ENCODE results near the gene CCR3. TPM values are rescaled to one million over a fixed set of nuclear protein-coding genes. Genes with fewer than 3 reads are reported as not detected.

Gene CCR3
- polyA plus RNA-seq, 1 donor, result not detected

DNA sequence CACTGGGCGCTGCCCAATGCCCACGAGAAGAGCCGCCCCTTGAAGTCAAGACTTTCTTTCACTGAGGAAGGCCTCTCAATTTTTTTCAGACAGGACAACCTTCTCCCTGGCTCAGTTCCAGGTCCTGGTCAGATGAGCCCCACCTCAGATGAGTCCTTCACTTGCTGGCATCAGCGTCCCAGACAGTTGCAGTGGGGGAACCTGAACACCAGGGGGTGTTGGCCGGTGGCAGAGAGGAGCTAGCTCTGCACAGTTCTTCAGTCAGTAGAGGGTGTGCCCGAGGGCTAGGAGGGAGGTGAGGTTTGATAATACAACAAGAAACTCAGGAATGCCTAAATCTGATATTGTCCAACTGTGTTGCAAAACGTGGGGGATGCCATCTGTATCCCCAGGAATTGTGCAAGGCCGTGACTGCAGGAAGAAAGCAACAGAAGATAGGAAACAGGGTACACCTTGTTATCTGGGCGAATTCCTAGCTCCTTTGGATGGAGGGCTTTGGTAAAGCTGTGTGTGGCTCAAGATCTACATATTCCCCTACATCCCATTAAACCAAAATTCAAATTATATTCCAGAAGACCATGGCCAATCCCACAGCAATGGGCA lies 34.3 kb downstream of the CCR3 start:
- DNase-seq, result no peak

DNA sequence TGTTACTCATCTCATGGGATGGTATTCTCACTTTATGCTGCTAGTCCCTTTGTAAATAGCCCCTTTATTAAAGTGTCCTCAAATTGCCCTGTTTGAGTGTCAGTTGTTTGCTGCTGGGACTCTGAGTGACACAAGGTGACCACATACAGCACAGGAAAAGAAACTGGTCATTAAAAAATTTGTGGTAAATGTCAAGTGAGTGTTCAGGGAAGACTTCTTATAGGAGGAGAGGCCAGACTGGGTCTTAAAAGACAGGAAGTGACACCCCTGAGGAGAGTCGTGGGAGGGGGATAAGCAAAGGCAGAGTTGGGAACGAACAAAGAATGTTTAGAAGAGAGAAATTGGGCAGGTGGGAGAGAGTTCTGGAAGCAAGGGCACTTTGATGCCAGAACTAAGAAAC lies 35.2 kb downstream of the CCR3 start:
- no peak for DNase-seq

DNA sequence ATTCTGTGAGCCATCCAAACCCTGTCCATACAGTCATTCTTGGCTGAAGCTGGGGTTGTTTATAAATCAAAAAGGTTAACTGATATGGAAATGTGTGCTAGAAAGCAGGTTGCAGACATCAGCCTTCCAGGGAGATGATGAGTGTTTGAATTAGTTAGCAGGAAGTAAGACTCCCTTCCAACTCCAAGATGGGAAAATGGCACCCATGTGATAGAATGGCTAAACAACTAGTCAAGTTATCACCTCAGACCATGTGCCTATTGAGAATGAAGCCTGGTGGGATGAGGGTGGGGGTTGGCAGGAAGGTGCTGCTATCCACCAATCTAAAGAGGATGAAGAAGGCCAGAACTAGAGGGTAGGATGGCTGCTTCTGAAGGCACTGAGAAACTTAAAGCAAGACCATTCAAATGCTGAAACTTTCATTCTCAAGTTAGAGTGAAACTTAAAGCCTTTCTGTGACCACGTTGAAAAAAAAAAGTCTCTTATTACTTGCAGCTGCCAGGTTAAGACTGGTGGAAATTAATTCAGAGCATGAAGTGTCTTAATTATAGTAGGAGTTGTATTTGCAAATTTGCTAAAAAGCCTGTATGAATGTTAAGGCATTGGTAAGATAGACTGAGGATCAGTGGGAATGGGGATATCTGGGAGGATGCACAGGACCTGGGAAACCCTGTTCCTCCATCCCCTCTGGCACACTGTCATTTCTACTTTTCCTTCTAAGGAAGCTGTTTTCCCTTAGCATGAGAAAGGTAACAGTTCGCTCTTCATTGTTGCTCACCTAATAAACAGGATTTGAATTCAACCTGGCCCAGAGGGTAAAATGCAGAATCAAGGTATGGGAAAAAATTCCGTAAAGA lies 36.8 kb downstream of the CCR3 start:
- no peak for DNase-seq

DNA sequence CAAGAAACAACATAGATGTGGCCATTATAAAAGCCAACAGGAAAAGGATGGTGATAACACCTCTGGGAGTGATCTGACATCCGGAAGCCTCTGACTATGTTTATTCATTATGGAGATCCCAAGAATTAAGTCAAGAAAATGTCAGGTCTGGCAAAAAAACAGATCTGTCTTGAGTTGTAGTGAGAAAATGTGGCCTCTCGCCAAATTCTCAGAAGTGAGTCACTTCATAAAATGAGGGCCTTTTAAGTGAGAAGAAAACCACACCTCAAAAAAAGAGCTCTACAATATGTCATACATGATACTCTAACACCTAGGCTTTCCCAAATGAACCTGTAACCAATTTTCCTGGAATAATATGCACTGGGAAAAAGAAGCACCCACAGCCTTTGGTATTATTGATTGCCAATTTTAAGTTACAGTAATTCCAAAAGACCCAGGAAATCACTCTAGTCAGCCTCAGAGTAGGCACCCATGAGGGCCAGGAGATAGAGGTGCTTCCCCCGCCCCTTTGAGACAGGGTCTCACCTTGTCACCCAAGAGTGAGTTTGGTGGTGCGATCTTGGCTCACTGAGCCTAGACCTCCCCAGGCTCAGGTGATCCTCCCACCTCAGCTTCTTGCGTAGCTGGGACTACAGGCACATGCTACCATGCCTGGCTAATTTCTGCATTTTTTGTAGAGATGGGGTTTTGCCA lies 38.0 kb downstream of the CCR3 start:
- DNase-seq, result no peak

DNA sequence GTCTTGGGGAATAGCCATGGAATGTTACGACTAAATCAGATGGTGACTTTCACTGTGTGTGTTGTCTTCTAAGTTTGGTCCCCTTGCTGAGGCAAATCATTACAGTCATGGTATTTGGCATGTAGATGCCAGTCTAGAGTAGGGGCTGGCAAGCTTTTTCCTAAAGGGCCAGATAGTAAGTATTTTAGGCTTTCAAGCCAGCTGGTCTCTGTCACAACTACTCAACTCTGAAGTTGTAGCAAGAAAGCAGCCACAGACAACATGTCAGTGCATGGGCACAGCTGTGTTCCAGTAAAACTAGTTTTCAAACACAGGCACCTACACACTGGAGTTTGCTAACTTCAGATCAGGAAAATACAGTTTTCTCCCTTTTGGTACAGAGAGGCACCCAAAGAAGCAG lies 39.3 kb downstream of the CCR3 start:
- DNase-seq, result no peak

DNA sequence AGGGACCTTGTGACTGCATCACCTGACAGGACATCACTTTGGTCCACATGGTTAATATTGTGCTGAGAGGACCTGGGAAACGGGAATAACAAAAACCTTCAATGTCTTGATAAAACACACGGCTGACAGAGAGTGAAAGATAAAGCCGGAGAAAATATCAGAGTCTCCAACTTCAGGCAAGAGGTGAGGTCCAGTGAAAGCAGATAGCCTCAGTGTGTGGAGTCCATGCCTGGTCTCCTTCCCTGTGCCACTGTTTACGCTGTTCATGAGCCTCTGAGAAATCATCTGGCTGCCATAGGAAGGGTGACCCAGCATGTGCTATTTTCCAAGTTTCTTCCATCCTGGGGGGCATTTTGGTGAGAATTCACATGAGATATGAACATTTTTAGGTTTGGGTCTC lies 39.8 kb downstream of the CCR3 start:
- DNase-seq, result no peak

DNA sequence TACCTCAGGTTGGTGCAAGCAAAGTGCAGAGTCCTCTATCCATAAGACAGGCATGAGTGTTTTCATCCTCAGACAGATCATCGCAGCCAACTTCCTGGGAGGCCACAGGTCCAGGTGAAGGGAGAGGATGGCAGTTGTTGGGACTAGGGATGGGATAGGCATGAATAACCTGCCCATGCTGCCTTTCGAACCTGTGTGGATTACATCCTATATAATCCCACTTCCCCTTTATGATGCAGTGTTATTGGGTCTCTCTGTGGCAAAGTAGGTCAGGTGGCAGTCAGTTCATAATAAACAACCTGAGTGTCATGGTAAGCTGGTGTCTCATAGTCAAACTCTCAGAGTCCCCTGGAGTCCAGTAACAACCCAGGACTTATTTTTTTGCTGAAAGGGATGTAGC lies 40.4 kb downstream of the CCR3 start:
- DNase-seq, result no peak

DNA sequence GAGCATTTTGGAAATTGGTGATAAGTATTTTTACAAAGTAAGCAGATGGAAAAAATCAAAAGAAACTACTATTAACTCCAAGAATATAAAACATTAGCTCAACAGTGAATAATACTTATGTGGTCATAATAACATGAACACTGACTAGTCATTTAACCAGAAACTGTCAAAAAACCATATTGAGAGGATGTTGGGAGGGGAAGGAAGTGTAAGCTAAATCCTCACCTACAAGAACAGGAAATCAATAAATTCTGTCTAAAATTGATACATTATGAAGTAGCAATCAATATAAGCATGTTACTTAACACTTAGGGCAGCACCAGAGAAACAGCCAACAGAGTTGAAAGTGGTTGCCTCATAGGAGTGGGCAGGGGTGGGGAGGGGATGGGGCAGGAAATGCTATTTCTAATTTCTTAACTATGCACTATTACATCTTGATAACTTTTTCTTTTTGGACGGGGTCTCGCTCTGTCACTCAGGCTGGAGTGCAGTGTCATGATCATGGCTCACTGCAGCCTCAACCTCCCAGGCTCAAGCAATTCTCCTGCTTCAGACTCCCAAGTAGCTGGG lies 41.7 kb downstream of the CCR3 start:
- no peak for DNase-seq

DNA sequence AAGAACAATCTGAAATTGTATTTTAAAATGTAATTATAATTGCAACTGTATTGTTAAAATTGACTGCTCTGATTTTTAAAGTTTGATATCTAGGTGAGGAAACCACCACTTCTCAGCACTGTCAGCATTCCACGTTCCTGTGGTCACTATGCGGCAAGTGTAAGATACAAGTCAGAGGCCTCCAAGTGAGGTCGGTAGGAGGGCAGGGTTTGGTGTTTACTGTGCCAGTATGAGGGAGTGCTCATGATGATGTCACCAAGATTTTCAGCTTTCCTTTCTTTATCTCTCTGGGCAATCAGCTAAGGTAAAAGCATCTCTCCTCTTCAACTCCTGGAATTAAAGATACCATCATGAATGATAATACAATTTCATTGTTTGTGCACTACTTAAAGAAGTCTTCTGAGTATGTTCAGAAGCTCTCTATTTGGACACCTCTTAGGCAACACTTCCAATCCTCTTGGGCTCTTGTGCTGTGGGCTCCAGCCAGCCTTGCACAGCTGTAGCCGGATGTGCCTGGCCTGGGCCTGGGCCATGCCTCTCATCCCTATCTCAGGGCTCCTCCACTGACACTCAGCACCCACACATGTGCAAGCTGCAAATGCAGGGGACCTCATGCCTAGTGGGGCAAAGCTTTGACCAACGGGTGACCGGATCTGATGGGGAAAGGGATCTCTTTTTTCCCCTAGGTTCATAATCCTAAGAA lies 42.9 kb downstream of the CCR3 start:
- DNase-seq, result no peak

DNA sequence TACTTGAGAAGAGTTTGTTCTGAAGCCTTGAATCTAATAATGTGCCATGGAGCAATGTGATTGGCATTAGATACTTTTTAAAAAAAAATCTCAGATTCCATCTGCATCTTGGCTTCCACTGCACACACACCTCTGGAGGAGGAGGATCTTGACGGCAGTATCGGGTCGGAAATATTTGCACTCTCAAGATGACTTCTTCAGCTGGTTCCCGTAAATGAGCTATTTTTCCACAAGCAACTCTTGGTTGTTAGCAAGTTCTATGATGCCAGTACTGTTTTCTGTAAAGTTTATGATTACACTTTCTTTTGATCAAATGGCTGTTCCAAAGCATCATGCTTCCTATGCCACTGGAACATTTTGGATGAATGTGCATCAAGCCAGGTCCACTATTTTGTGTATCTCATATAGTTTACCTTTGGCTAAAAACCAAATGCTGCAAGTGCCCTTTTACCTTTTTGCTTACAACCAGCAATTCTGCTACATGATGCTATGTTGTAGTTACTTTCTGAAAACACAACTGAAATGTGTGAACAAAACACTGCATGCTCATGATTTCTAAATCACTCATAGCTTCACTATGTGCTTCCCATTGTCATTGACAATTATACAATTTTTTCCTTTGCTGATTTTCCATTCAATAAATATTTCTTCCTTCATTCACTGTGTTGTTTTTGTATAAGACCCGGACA lies 43.8 kb downstream of the CCR3 start:
- no peak for DNase-seq

DNA sequence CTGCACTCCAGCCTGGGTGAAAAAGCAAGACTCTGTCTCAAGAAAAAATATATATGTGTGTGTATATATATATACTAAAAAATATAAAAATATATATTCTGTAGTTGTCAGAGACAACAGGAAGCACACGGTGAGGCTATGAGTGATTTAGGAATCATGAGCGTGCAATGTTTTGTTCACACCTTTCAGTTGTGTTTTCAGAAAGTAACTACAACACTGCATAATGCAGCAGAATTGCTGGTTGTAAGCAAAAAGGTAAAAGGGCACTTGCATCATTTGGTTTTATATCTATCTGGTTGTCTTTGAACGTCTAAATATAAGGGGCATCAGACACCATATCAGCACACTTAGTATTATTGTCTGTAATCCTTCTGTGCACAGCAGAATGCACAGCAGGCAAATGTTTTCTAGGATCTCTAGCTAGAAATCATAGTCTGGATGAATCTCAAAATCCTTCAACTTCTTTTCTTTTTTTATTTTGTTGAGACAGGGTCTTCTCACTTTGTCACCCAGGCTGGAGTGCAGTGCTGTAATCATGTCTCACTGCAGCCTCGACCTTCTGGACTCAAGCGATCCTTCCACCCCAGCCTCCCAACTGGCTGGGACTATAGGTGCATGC lies 44.8 kb downstream of the CCR3 start:
- DNase-seq, result no peak

DNA sequence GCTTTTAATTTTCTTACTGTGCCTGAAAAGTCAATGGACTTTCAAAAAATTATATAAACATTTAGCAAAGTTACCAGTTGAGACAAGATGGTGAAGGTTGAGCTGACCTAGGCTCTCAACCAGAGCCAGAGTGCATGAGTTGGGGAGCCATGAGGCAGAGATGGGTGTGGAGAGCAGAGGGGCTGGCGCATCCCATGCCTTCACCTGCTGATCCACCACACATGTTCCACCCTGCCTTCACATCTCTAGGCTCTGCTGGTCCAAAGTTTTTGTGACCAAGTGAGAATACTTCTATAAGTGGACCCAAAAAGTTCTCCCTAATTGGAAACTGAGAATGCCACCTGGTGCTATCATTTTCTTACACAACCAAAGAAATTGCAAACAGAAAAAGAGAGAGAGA lies 47.3 kb downstream of the CCR3 start:
- DNase-seq, result no peak

DNA sequence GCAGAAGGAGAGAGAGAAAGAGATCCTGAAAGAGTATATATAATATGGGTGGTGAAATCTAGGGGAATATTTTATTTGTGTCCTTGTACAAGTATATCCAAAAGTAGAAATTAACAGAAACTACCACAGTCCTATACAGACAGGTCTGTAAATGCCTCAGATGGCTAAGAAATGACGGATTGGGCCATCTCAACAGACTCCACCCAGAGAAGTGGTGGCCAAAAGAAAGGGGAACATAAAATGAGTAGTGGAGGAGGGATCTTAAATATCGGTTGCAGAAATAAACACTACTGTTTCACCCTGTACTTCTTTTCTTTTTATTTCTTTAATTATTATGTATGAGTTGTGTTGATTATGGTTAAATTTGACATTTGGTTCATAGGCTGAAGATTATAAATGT lies 47.7 kb downstream of the CCR3 start:
- DNase-seq, result no peak

DNA sequence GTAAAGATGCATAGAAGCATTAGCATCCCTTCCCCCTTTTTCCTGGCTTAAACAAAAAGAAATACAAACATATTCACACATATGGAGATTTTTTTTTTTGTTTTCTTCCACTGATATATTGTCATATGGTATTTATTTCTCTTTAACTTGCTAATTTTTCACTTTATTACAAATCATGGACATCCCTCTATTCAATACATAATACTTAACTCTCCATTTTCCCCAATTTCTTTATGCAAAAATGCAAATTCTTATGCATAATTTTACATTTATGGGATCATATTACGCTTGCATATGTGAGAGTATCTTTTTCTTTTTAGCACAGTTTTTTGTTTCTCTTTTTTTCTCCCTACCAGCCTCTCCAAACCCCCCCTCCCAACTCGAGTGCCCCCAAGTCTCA lies 48.8 kb downstream of the CCR3 start:
- DNase-seq, result no peak

DNA sequence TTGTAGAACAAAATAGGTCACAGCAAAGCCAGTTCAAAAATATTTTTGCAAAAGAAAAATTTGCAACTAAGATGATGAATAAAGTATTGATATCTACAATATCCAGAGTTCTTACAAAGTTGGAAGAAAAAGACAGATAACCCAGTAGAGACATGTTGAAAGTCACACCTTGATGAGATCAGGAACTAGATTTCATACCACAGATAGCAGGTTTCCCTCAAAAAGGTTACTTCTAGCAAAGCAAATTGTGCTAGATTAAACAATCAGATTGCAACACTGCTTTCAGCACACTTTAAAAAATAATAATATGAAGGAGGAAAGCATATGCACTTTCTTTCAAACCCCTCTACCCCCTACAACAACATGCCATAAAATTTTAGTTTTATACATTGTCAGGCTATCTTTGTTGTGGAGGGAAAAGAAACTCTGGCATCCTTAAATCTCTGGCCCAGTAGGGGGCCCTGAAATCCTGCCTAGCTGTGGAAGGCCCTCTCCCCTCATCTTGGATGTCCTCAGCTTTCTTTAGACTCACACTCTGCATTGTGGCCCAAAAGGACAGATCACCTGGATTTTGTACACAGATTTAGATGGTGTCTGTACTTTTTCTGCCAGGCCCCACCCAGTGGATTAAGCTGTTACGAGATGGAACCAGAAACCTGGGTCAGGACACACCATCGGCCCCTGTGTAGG lies 50.9 kb downstream of the CCR3 start:
- no peak for DNase-seq

DNA sequence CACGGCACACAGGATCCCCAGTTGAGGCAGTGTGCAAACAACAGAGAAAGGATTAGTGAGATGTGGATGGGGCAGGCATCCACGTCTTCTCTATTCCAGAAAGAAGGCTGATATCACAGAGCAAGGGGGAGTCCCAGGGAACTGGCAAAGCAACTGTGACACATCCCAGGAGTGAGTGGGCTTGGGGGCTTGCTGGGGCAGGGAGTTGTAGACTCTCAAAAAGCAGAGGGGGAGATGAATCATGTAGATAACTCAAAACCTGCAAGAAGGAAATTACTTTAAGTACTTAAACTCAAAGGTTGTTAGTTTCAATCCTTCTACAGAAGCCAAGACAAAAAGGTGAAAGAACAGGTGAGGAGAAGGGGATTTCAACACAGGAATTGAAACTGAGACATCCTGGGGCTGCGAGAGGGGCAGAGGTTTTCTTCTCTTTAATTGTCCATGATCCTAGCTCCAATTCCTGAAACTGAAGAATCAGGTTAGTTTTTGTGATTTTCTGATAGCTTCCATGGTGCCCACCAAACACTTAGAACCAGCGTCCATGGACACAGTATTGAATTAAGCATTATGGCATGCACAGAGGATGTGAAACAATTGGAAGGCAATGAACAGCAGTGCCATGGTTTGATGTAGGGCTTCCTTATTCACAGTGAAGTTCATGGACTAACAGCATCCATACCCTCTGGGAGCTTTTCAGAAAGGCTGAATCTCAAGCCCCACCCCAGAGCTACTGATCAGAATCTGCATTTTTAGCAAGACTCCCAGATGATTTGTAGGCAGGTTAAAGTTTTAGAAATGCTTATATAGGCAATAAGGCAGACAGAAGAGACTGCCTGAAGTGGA lies 52.0 kb downstream of the CCR3 start:
- no peak for DNase-seq

DNA sequence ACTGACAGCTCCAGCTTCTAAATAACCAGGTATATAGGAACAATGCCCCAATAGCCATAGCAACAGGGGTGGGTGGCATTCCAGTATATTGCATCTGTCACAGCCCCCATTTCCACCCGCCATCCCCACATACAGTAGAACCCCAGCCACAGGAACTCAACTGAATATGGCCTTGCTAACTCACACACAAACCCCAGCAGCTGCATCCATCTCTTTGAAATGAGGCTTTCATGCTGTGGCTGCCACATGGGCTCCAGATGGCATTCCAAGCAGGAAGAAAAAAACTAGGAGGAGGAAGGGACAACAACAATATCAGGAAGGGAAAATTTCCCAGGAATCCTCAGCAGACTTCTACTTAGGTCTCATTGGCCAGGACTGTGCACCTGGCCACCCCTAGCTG lies 54.6 kb downstream of the CCR3 start:
- DNase-seq, result no peak

DNA sequence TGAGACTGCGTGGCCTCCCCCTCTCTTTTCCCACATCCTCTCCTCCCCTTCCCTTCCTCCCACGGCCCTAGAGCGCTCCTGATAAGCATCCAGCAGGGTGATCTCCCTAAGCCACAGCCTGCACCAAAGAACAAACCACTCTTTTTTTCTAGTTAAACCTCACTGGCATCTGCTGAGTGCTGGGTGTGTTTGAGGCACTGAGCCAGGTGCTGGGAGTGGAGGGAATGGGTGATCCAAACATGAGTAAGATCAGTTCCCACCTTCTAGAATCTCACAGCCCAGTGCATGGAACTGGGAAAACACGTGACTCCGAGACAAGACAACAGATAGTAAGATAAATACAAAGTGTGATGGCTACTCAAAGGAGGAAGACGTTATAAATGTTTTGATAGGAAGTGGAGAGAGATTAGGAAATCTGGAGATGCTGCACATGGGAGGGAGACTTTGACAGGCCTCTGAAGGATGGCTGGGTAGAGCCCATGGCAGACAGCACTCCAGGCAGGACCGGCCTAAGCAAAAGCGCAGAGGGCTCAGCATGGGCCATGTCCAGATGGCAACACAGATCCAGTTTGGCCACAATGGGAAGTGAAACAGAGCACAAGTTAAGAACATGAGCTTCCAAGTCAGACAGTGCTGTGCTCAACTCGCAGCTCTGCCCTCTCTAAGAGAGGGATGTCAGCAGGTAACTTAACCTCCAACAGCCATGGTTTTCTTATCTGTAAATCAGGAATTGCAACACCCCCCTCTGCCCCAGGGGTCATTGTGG lies 55.6 kb downstream of the CCR3 start:
- no peak for DNase-seq

DNA sequence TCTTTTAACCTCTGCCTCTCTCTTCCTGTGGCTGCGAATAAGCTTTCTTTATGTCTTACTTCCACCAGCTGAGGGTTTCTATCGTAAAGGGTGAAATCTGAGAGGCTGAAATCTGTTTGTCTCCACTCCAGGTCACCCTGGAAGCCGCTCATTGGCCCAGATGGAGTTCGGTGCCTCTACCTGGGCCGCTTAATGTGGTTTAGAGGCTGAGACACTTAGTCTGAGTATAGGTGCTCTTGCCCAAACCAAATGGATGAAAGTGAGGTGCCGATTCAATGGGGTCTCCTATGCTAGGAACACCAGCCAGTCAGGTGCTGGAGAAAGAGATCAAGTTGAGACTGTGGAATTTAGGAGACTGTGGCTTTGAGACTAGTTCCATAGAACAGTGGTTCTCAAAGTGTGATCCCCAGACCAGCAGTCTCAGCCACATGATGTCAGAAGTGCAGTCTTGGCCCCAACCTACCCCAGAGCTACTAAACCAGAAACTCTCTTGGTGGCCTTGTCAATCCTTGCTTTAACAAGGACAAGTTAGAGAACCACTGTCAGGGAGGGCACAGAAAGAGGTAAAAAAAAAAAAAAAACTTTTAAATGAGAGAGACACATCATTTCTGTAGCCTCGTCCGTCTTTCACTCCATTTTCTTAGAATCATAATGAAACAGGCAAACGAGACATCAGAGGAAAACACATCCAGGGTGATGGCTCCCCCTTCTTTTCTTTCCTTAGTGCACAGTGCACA lies 56.8 kb downstream of the CCR3 start:
- DNase-seq, result no peak
